ENCODE data around the gene EHD2. TPM values are rescaled to one million over a fixed set of nuclear protein-coding genes. Genes with fewer than 3 reads are reported as not detected.
"Not testable (repeated sequence)": the region's sequence is repeated elsewhere in the genome, so short reads cannot be mapped to it uniquely, and the experiment has no call there.

The EHD2 gene
- total RNA-seq, 2 donors from 2014 or later = 41.2 to 66.3 TPM

GRCh38 chr19:47786566-47786965 lies 73.3 kb downstream of the EHD2 start:
- H3K9me3 ChIP-seq = no peaks in the 10 kb centered on the region
- peaks cover 0 to 3% of the 10 kb centered on the region in 2 donors for H3K36me3 ChIP-seq (replicated peaks in 1 of 2; ENCODE audit: insufficient read depth in 1 of 2, low read depth in 2 of 2)
- H3K27ac ChIP-seq = no peak overlapping the region
- TF ChIP-seq POLR2A (IDR thresholded peaks at IDR 0.05) (no peak), CTCF (IDR thresholded peaks at IDR 0.05) (no peak)
- ATAC-seq = no peak
- 94 to 96% methylated on average over 7 of the region's 7 CpGs for WGBS, 2 donors
- intact Hi-C loops (cut with DNase I) = loop anchor here (5.0 kb wide), 1 partner anchor 34 kb away; no protein-coding TSS in a partner anchor
- H3K4me3 ChIP-seq = no peak overlapping the region
- no peak for DNase-seq
- H3K4me1 ChIP-seq = peaks cover 11% of the 10 kb centered on the region
- no peaks in the 10 kb centered on the region for H3K27me3 ChIP-seq

GRCh38 chr19:47787307-47787706 lies 74.1 kb downstream of the EHD2 start:
- not testable (repeated sequence) for ATAC-seq; H3K27me3 ChIP-seq; DNase-seq; H3K27ac ChIP-seq; H3K36me3 ChIP-seq (replicated peaks in 1 of 2; ENCODE audit: insufficient read depth in 1 of 2, low read depth in 2 of 2); H3K4me1 ChIP-seq; H3K4me3 ChIP-seq; H3K9me3 ChIP-seq
- intact Hi-C loops (cut with DNase I) = loop anchor here (5.0 kb wide), 1 partner anchor 35 kb away; no protein-coding TSS in a partner anchor
- WGBS, 2 donors = 70 to 72% methylated on average over 7 to 10 of the region's 10 CpGs

GRCh38 chr19:47789811-47790210 lies 76.6 kb downstream of the EHD2 start:
- H3K9me3 ChIP-seq; ATAC-seq; DNase-seq; H3K27ac ChIP-seq; H3K4me3 ChIP-seq; H3K36me3 ChIP-seq (replicated peaks in 1 of 2; ENCODE audit: insufficient read depth in 1 of 2, low read depth in 2 of 2); H3K27me3 ChIP-seq; H3K4me1 ChIP-seq: not testable (repeated sequence)
- WGBS, 2 donors = 75 to 88% methylated on average over 13 of the region's 13 CpGs
- intact Hi-C loops (cut with DNase I) = loop anchor here (5.0 kb wide), 1 partner anchor 38 kb away; no protein-coding TSS in a partner anchor

- intact Hi-C loops (cut with DNase I) = no loop called here
- ATAC-seq = peak; percentile 71
- TF ChIP-seq CTCF (IDR thresholded peaks at IDR 0.05) (peak; percentile 60 to 89 (median 73)), POLR2A (IDR thresholded peaks at IDR 0.05) (no peak)
- DNase-seq = peak; percentile 80 to 91 (median 83)
- H3K27me3 ChIP-seq = no peaks in the 10 kb centered on the region
- H3K9me3 ChIP-seq = peaks cover 0 to 4% (median 0%) of the 10 kb centered on the region in 3 donors
- H3K27ac ChIP-seq = no peak overlapping the region
- H3K4me3 ChIP-seq = no peak overlapping the region
- WGBS, 2 donors = 4 to 10% methylated on average over 9 to 10 of the region's 10 CpGs
- no peaks in the 10 kb centered on the region for H3K36me3 ChIP-seq (replicated peaks in 1 of 2; ENCODE audit: insufficient read depth in 1 of 2, low read depth in 2 of 2)
- H3K4me1 ChIP-seq = no peaks in the 10 kb centered on the region
These were observed 77.2 kb downstream of the EHD2 start for GRCh38 chr19:47790398-47790814.

GRCh38 chr19:47792616-47793015 lies 79.4 kb downstream of the EHD2 start:
- no peak overlapping the region for H3K4me3 ChIP-seq
- H3K27me3 ChIP-seq = no peaks in the 10 kb centered on the region
- no peak overlapping the region for H3K27ac ChIP-seq
- WGBS, 2 donors = 82 to 94% methylated on average over 1 of the region's 1 CpG
- no peak for ATAC-seq
- no peaks in the 10 kb centered on the region for H3K4me1 ChIP-seq
- DNase-seq = no peak
- no peaks in the 10 kb centered on the region for H3K36me3 ChIP-seq (replicated peaks in 1 of 2; ENCODE audit: insufficient read depth in 1 of 2, low read depth in 2 of 2)
- no peak for TF ChIP-seq POLR2A (IDR thresholded peaks at IDR 0.05)
- peaks cover 0 to 4% (median 0%) of the 10 kb centered on the region in 3 donors for H3K9me3 ChIP-seq
- intact Hi-C loops (cut with DNase I) = no loop called here

Small RNA genes lying within 50 kb of the gene (small RNA-seq; reads per million reads assigned to genes)
- gene SNORD23 = not detected

Other genes starting within 250 kb of the EHD2 start
- gene SLC8A2, start 241.5 kb upstream of the EHD2 start, total RNA-seq = 10 to 100 TPM in 1 of 2 donors, 1 to 10 TPM in 1; 8.0 to 31.6 TPM
- gene KPTN, start 229.2 kb upstream of the EHD2 start, total RNA-seq = 1 to 10 TPM; 3.1 to 4.6 TPM
- gene NAPA, start 198.4 kb upstream of the EHD2 start, total RNA-seq = 10 to 100 TPM; 71.5 to 94.9 TPM
- gene ZNF541, start 140.3 kb upstream of the EHD2 start, total RNA-seq = under 1 TPM in 1 of 2 donors, not detected in 1; under 0.01 TPM
- gene BICRA, start 104.3 kb upstream of the EHD2 start, total RNA-seq = 10 to 100 TPM in 1 of 2 donors, 1 to 10 TPM in 1; 2.6 to 26.4 TPM
- gene NOP53, start 32.1 kb downstream of the EHD2 start, total RNA-seq = 100 to 1,000 TPM; 436 to 761 TPM
- 100 to 1,000 TPM; 189 to 296 TPM for gene SELENOW, start 65.3 kb downstream of the EHD2 start, total RNA-seq
- gene TPRX1, start 91.1 kb downstream of the EHD2 start, total RNA-seq = not detected
- gene CRX, start 108.5 kb downstream of the EHD2 start, total RNA-seq = not detected
- not detected for gene TPRX2, start 145.8 kb downstream of the EHD2 start, total RNA-seq
- not detected for gene SULT2A1, start 172.9 kb downstream of the EHD2 start, total RNA-seq